HG03469 (cell line): Measurements from ENCODE around the gene MYLIP.

Experiments
- ATAC-seq: cut with Tn5 transposase; IDR thresholded peaks from one replicate; pipeline ENCODE4 v1.9.1; 2021; ENCODE audit warnings: mild to moderate bottlenecking, moderate library complexity, moderate number of reproducible peaks; ENCODE audit not compliant: unreplicated experiment

MYLIP gene

DNA sequence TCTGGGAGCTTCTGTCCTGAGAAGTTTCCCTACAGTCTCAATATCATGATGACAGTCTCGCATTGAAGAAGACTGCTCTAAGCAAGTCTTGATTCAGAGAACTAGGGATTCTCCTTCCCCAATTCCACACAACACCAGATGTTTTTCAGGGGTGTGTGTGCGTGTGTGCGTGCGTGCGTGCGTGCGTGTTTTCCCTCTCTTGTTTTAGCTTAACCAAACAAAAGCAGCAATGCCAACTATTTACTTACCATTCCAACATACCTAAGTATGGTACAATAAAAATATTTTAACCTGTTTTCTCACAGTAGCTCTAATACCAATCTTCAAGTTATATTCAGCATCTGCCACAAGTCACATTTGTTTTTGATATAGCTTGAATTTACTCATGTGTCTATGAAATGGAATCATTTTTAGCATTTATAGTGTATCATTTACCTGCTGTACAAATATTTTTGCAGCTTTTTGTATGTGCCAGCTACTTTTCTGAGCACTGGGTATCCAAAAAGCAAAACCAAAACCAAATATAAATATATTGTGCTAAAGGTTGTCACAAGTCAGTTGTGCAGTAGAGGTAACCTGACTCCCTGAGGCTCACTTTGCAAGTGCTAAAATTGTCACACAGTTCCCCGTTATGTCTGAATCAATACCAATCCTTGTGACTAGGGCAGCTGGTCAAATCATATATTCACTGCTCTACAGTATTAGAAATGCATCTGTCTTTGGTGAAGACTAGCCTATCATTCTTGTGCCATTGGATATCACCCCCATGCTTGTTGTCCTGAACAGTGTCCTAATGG is 21.7 kb upstream of the MYLIP start:
- no peak for ATAC-seq

DNA sequence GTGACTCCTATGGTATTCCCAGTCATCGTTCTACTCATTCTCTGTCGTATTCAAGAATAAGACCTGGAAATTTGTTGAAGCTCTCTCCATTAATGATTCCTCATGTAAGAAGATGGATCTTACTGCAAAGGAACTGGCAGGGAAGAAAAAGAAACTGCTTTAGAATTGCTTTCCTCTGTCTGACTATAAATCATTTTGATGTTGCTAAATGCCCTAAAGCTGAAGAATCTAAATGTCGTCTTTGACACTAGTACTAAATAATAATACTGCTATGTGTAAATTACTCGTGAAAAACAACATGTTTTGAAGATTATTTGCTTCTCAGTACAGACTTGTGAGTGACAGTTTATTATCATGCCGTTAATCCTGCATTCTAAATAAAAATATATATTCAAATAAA is 20.5 kb upstream of the MYLIP start:
- ATAC-seq: no peak

DNA sequence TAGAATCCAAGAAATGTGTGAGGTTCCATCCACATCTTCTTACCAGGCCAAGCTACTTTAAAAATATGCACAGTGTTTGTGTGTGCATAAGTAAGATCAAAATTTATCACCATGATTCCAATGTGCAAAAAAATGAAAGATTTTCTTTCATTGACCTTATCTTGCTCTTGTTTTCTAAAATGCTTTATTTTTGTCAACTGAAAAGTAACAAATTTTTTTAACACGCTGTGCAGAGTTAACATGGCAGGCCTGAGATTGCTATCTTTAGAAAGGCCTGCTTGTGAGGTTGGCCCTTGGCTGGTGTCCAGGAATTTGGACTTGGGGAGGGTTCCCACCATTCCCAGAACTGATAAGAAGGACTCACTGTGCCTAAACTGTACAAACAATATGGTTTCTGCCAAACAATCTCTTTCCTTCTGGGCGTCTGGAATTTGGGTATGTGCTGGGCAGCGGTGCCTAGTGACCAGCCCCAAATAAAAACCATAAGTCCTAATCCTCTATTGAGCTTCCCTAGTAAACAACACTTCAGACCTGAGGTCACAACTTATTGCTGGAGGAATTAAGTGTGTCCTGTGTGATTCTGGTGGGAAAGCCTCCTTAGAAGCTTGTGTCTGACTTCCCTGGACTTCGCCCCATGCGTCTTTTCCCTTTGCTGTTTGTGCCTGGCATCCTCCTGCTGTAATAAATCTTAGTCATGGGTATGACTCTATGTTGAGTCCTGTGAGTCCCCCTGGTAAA is 19.8 kb upstream of the MYLIP start:
- ATAC-seq: no peak

DNA sequence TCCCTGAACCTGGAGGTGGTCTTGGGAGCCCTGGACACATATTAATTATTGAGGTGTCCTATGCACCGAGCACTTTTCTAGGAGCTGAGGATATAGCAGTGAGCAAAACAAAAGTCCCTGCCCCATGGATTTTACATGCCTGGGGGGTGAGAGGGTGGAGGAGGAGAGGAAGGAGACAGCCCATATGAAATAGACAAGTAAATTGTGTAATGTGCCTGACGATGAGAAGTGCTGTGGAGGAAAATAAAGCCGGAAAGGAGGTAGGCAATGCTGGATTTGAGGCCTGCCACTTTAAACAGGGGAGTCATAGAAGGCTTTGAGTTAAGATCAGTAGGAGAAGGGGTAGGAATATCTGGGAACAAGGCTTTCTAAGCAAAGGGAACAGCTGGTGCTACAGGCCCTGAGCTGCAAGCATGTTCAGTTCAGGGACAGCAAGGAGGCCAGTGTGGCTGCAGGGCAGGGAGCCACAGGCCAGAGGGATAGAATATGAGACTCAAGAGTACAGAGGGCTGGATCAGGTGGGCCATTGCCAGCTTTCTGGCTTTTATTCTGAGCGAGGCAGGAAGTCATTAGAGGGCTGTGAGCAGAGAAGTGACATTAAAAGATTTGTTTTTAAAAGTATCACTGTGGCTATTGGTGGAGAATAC is 19.1 kb upstream of the MYLIP start:
- no peak for ATAC-seq

DNA sequence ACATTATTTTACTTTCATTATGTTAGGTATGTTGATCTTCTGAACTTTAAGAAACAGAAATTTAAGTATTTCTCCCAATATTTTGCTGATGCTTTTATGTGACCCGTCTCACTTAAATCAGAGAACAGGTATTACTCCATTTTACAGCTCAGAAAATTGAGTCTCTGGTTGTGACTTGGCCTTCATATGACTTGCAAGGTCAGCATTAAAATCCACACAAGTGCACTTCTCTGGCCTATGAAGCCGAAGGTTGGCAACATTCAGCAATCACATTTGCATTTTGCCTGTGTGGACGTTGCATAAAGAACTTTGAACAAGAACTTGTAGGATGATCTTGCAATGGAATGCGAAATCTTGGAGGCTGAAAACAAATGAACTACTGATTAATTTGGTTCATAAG is 10.1 kb upstream of the MYLIP start:
- no peak for ATAC-seq

DNA sequence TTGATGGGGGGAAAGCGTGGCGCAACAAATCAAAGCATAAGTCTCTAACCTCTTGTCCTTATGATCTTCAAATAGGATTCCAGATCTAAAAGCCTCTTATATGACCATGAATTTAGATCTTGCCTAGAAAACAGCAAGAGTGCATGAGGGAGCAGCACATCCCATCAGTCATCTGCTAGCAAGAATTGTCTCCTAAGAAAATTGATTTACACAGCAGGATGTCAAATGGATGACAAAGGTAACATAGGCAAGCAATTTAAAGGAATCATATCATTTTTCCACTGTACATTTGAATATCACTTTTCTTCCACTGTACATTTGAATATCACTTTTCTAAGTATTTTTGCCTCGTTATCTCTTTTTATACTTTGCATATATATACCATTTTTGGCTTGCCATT is 7.5 kb upstream of the MYLIP start:
- no peak for ATAC-seq

DNA sequence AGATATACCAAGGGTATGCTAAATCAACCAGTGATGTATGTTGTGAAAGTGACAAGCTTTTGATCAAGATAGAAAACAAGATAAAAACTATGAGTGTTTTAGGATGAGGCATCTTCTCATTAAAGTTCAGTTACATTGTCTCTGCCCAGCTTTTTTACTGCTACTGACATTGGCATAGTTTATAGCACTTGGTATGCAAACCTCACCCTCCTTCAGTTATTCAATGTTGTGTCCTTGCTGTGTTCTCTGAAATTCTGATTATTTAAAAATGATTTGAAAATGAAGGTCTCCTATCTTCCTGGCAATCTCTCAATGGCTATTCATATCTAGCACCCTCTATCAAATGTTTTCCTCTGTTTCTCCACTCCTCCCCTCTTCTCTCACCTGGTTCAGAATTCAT is 6.7 kb upstream of the MYLIP start:
- no peak for ATAC-seq

DNA sequence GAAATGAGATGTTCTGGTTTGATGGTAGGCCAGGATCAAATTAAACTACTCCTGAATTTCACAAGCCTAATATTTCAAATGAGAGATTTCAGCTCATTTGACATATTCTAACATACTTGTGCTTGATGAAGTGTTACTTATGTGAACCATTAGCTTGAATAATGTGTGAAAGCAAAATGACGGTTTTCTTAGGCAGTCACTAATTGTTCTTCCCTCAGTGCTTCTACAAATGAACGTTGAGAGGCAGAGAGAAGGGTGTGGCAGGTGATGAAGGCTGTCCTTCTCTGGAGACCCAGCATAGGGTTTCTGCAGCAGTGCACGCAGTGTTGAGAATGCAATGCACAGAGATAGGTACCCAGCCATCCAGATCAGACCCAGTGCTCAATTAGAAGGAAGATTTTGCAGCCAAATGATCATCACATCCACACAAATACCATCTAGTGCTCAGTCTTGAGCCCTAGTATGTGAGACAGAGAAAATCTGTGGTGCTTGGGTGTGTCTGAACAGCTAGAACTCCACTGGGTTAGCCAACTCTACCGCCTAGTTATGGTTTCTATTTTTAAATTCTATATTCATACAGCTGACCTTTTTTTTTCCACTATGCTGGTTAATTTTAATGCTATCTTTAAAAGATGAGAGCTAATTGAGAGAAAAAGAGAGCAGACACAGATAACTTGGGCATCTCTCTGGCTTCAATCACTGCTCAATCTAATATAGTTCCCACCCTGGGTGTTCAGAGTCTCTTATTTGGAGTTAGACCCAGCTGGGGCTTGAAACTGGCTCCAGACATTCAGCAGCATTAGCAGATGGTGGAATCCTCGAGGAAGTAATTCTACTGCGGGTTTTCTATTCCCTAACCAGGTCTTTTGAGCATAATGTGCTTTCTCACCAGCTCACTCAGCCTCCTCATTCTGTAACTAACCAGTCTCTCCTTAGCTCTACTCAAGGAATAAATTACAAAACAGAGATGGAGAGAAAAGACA is 4.4 kb upstream of the MYLIP start:
- no peak for ATAC-seq

DNA sequence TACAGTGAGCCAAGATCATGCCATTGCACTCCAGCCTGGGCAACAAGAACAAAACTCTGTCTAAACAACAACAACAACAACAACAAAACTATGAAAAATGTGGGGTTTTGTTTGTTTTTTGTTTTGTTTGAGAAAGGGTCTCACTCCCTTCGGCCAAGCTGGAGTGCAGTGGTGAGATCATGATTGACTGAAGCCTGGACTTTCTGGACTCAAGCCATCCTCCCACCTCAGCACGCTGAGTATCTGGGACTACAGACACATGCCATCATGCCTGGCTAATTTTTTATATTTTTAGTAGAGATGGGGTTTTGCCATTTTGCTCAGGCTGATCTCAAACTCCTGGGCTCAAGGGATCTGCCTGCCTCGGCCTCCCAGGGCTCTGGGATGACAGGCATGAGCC is 2.8 kb upstream of the MYLIP start:
- no peak for ATAC-seq

DNA sequence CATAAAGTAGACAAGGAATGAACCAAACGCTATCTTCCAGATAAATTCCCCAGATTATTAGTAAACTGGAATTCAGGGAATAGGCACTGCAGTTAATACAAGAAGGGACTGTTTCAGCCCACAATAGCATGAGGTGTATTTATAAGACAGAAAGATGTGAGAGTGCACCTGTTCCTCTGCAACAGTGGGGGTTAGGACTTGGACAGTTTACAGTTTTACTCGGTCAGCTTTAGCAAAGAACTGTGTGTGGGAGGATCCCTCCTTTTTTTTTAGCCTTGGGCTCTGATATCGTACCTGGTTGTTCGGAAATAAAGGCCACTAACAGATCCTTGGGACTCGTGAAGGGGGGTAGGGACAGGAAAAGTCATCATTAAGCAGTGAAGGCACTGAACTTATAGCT is 2.0 kb upstream of the MYLIP start:
- no peak for ATAC-seq

DNA sequence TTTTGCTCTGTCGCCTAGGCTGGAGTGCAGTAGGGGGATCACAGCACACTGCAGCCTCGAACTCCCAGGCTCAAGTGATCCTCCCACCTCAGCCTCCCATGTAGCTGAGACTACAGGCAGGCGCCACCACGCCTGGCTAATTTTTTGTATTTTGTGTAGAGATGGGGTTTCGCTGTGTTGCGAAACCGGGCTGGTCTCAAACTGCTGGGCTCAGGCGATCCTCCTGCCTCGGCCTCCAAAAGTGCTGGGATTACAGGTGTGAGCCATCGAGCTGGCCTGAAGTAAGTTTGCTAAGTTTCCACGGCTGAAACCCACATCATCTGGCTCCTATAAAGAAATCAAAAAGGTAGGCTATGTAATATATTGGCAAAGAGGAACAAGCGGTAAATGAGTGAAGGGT is 1.4 kb upstream of the MYLIP start:
- no peak for ATAC-seq

DNA sequence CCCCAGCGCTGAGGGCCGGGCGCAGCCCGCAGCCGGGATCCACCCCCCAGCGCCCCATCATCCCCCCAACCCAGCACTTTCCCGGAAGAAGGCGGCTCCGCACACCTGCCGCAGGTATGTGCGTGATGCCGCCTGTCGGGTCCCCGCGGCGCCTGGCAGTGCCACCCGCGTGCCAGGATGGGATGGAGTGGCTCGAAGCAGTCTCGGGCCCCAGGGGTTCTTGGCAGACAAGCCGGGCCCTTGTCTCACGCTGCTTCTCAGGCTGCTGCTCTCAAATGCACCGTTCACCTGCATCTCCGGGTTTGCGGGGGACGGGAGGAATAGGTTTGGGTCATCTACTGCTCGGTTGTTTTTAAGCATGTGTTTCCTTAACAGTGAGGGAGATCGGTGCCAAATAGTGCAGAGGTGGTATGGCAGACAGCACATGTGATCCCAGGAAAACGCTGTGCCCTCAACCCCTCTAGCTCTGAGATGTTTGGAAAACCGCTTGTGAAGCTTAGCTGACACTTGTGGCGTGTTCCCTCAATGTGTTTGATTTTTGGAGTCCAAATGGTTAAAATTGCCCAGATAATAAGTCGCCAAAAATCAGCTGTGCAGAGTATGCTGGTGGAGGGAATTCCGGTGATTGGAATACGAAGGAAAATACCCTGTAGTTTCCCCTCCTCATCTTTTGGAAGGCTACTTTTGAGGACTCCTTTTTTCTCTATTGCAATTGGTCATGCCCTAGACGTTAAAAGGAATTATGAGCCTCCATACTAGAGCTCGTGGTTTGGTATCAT is 926 bp downstream of the MYLIP start:
- no peak for ATAC-seq

DNA sequence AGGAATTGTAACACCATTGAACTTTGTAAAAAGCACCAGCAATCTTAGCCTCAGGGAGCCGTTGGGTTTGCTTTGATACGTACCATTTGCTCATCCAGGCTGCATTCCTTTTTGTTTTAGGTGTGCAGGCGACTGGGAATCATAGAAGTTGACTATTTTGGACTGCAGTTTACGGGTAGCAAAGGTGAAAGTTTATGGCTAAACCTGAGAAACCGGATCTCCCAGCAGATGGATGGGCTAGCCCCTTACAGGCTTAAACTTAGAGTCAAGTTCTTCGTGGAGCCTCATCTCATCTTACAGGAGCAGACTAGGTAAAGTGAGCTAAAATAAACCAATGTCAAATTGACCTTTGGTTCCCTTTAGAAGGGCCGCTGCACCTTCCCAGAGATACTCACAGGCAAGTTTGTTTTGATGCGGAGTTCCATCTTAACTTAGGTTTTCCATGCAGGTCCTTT is 1.6 kb downstream of the MYLIP start:
- ATAC-seq: no peak

DNA sequence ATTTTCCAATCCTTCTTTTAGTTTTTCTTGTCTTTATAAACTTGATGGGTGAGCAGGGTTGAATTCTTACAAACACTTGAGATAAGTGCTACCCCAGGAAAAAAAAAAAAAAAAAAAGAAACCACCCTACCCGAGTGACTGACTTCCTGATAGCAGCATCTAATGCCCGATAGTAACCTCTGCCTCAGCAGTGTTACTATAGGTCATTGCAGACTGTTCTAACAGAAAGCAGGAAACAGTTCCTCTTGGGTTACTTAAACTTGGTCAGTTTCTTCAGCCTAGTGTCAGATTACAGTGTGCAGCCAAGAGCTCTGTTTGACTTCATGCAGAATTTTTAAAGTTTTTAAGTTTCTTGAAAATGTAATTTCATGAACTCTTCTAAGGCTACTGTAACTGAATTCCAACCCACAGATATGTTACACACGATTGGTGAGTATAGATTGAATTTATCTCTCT is 2.1 kb downstream of the MYLIP start:
- peak; percentile 53 for ATAC-seq

DNA sequence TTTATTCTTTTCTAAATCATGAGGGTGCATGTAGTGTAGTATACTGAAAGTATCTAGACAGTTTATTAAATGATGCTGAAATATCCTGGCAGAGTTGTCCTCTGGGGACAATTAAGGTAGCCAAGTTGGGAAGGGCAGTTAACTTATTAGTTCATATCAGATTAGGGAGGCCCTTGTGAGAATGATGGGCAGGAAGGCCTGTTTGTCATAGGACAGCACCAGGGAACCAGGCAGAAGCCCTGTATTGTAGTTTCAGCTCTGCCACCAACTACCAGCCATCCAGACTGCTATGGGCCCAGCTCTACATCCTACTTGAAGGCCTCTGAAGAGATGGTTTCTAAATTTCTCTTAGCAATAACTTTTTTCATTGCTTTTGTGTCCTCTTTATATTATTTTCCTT is 4.0 kb downstream of the MYLIP start:
- ATAC-seq: no peak

DNA sequence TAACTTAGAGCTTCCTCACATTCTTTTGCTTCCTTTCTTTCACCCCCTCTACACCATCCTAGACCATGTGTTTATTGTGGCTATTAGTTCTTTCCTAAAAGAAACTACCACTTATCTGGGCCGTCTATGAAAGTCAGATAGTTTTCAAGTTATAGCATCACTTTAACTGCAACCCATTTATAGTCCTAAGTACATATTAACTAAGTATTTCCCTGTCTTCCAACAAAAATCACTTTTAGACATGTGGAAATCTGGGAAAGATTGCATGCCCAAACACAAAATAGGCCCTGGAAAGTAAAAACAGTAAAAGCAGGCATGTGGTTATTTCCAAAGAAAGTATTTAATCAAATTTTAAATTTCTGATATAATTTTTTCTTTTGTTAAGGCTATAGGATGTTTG is 5.5 kb downstream of the MYLIP start:
- no peak for ATAC-seq

DNA sequence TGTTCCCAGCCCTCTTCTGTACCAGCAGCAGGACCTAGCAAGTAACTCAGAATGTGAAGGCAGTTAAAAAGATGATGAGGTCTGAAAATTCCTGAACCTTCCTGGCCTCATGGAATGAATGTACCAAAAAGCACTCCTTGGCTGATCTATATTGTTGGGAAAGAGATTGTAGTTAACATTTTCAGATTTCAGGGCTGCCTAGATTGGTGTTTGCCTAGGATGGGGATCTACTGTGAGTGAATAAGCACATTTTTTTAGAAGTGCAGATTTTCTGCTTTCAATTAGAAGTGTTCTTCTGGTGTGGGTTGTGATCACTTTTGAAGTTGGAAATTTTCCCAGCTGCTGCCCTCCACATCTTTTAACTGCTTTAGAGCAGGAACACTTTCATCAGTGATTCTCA is 6.2 kb downstream of the MYLIP start:
- ATAC-seq: no peak

DNA sequence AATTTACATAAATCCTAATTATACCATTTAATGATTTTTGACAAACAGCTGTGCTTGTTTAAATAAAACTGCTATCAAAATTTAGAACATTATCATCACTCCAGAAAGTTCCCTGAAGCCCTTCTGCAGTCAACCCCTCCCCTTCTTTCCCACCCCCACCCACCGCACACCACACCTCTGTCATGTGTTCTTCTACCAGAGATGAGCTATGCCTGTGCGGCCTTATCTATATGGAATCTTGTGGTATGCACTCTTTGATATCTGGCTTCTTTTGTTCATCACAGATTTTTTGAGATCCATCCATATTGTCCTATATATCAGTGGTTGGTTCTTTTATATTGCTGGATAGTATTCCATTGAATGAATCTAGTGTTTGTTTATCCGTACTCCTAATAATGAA is 7.2 kb downstream of the MYLIP start:
- ATAC-seq: no peak

DNA sequence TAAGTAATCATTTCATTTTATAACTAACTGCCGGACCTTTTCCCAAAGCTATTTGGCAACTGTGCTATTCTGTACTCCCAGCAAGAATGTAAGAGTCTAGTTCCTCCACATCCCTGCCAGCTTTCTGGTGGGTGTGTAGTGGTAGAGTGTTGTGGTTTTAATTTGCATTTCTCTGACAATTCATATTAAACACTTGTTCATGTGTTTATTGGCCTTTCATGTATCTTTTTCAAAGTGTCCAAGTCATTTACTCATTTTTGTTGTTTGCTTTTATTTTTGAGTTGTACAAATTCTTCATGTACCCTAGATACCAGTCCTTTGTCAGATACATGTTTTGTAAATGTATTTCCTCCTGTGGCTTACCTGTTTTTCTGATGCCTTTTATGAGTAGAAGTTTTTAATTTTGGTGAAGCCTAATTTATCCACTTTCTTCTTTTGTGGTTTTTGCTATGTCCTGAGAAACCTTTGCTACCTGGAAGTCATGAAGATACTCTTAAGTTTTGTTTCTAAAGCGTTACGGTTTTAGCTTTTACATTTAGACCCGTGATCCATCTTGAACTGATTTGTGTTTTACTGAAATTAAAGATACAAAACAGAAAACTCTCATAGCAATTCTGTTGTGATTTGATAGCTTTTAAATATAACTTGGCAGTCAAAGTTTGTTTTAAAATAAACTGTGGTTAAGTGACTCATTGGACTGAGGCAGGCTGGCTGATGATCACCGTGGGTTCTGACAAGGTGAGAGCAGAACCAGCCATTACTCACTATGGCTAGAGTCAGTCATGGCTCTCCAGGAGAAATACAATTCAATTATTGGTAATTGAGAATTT is 8.0 kb downstream of the MYLIP start:
- no peak for ATAC-seq
